ENCODE measurements around the gene CPNE4. TPM values are rescaled to one million over a fixed set of nuclear protein-coding genes. Genes with fewer than 3 reads are reported as not detected.
"Not testable (repeated sequence)": the region's sequence is repeated elsewhere in the genome, so short reads cannot be mapped to it uniquely, and the experiment has no call there.

CPNE4 gene
- total RNA-seq, 1 donor from 2014 or later: 52.3 TPM

DNA sequence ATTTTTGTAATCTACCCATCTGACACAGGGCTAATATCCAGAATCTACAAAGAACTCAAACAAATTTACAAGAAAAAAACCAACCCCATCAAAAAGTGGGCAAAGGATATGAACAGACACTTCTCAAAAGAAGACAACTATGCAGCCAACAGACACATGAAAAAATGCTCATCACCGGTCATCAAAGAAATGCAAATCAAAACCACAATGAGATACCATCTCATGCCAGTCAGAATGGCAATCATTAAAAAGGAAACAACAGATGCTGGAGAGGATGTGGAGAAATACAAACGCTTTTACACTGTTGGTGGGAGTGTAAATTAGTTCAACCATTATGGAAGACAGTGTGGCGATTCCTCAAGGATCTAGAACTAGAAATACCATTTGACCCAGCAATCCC, 548.3 kb downstream of the CPNE4 start:
- intact Hi-C loops (cut with DNase I); ATAC-seq (ENCODE audit: poor library complexity); DNase-seq: not testable (repeated sequence)

DNA sequence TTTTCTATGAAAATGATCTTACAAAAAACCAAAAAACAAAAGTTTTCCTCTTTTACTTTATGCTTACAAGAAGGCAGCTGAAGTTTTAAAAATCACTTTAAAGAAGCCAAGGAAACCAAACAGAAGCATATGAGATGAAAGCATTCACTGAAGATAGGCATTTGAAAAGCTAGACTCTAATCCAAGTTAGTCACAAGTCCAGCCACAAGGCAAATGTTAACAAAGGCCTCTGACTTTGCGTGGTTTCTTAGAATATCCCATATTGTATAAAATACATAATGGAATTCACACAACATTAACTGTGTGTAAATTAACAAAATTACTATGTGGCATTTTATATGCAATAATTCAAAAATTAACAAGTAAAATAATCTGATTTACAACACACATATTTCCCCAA, 549.7 kb downstream of the CPNE4 start:
- ATAC-seq (ENCODE audit: poor library complexity): no peak
- intact Hi-C loops (cut with DNase I): no loop called here
- DNase-seq: no peak

DNA sequence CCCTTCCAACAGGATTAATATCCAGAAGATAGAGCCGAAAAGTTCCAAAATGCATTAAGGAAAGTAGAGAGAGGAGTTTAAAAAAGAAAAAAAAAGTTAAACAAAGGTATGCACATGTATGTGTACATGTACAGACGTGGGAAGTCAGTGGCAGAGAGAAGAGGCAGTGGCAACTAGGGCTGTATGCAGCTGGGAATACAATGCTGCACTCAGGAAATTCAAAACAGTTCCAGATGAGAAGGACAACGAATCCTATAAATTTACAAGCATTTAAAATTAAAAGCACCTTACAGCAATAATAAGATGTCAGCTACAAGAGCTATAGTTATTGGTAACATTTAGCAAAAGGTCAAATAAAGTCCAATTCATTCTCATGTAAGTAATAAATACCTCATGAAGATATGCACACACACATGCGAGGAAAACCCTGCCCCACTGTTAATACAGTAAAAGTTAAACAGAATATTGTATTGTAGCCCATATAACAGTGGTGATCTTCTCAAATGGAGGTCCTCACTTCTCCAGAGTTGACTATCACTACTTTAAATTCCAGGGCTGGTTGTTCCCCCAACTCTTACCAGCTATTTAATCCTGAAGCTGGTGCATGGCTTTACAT, 550.2 kb downstream of the CPNE4 start:
- DNase-seq: no peak
- intact Hi-C loops (cut with DNase I): no loop called here
- no peak for ATAC-seq (ENCODE audit: poor library complexity)

Small RNA genes lying within 50 kb of the gene (microRNA-seq; reads per million reads assigned to microRNA genes)
- gene MIR5704: not detected

Measured in Right ventricle myocardium superior (tissue), 1 donor.